Astrocyte of the cerebellum (primary cell): ENCODE data around the gene RIPOR1.
"Not testable (repeated sequence)": the region's sequence is repeated elsewhere in the genome, so short reads cannot be mapped to it uniquely, and the experiment has no call there.

ENCODE experiments used
- DNase-seq: peaks from one replicate; pipeline ENCODE4 v3.0.0-alpha.2; 2011; ENCODE audit warnings: low read depth
- H3K4me3 ChIP-seq: 2 replicates; pipeline ENCODE4 v1.5.1; 2011; ENCODE audit warnings: mild to moderate bottlenecking, low read depth, low read length, moderate library complexity
- CTCF ChIP-seq: IDR thresholded peaks from 2 replicates; pipeline ENCODE4 v1.5.1; 2012; ENCODE audit warnings: low read length, low read depth, moderate library complexity, mild to moderate bottlenecking; ENCODE audit errors: missing control alignments
- in situ Hi-C: cut with HindIII; loops from 2 replicates; pipeline ENCODE4 v1.10.0; 2017; ENCODE audit warnings: low sequenced_read_pairs

RIPOR1 gene

GRCh38 chr16:67528870-67529581, 397 bp downstream of the RIPOR1 start:
- H3K4me3 ChIP-seq, result peak overlapping the region; percentile 79
- no peak for TF ChIP-seq CTCF
- no peak for DNase-seq
- in situ Hi-C loops, result no loop called here

- H3K4me3 ChIP-seq, result peak overlapping the region; percentile 79
- no peak for TF ChIP-seq CTCF
- DNase-seq, result no peak
- in situ Hi-C loops, result no loop called here
These were observed 968 bp downstream of the RIPOR1 start for GRCh38 chr16:67529582-67530012.

- no peak for TF ChIP-seq CTCF
- in situ Hi-C loops, result no loop called here
- DNase-seq, result no peak
- peak overlapping the region; percentile 79 for H3K4me3 ChIP-seq
These were observed 1.6 kb downstream of the RIPOR1 start for GRCh38 chr16:67530013-67530939.

GRCh38 chr16:67531247-67531646, 2.6 kb downstream of the RIPOR1 start:
- no peak for TF ChIP-seq CTCF
- in situ Hi-C loops, result no loop called here
- no peak for DNase-seq
- peak overlapping the region; percentile 79 for H3K4me3 ChIP-seq

DNA sequence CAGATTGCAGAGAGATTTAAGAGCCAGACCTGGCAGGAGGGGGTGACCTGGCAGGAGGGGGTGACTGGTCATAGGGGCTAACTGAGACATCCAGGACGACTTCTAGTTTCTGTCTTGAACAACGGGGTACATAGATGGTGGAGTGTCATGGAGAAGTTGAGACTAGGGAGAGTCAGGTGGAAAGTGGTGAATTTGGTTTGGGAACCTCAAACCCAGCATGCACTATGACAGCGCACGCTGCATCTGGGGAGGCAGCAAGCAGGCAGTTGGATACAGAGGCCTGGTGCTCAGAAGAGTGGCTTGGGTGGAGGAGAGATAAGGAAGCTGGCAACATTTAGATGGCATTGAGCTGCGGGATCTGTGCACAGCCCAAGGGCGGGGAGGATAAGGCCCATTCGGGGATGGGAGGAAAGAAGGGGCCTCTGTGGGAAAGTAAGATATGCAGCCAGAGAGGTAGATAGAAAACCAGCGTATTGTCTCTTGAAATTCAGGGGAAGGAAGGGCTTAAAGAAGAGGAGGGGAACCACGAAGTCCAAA, 4.5 kb downstream of the RIPOR1 start:
- no peak for DNase-seq
- TF ChIP-seq CTCF, result no peak
- no peak overlapping the region for H3K4me3 ChIP-seq
- in situ Hi-C loops, result no loop called here

GRCh38 chr16:67533987-67534386, 5.4 kb downstream of the RIPOR1 start:
- H3K4me3 ChIP-seq, in situ Hi-C loops, DNase-seq: not testable (repeated sequence)
